ENCODE data around the gene PCDHA3.
"Not testable (repeated sequence)": the region's sequence is repeated elsewhere in the genome, so short reads cannot be mapped to it uniquely, and the experiment has no call there.

The PCDHA3 gene

GRCh38 chr5:140821375-140822280, 20.8 kb downstream of the PCDHA3 start, which contains the start of gene PCDHA5:
Gene PCDHA5, plus strand, starts transcription at chr5:140821613.
- Histone ChIP-seq H2AFZ (ENCODE audit: low read depth) (no peak within 1 kb of the TSS), H3K79me2 (ENCODE audit: insufficient read depth, low read depth) (no peaks in the 10 kb centered on the region), H3K27me3 (ENCODE audit: insufficient read depth, low read depth) (no peaks in the 10 kb centered on the region), H3K4me2 (no peak within 1 kb of the TSS), H3K27ac (no peak within 1 kb of the TSS), H3K4me3 (IDR thresholded peaks at IDR 0.05; ENCODE audit: insufficient read depth, low read depth, low read length) (no peak within 1 kb of the TSS), H3K4me1 (ENCODE audit: low read depth, poor library complexity, severe bottlenecking) (no peaks in the 10 kb centered on the region), H4K20me1 (ENCODE audit: insufficient read depth) (no peaks in the 10 kb centered on the region), H3K36me3 (ENCODE audit: insufficient read depth) (no peaks in the 10 kb centered on the region), H3K9ac (no peak within 1 kb of the TSS)
- TF ChIP-seq CTCF (conservative IDR thresholded peaks at IDR 0.05; ENCODE audit: low read depth, low read length) = no peak; the same call in 1 of the 2 replicates

- H3K27ac ChIP-seq = no peak overlapping the region
- no peaks in the 10 kb centered on the region for H4K20me1 ChIP-seq (ENCODE audit: insufficient read depth)
- H3K79me2 ChIP-seq (ENCODE audit: insufficient read depth, low read depth) = no peaks in the 10 kb centered on the region
- no peak overlapping the region for H3K9ac ChIP-seq
- no peak overlapping the region for H3K4me3 ChIP-seq (IDR thresholded peaks at IDR 0.05; ENCODE audit: insufficient read depth, low read depth, low read length)
- no peak overlapping the region for H3K4me2 ChIP-seq
- no peak overlapping the region for H2AFZ ChIP-seq (ENCODE audit: low read depth)
- no peaks in the 10 kb centered on the region for H3K36me3 ChIP-seq (ENCODE audit: insufficient read depth)
- no peaks in the 10 kb centered on the region for H3K4me1 ChIP-seq (ENCODE audit: low read depth, poor library complexity, severe bottlenecking)
- TF ChIP-seq CTCF (conservative IDR thresholded peaks at IDR 0.05; ENCODE audit: low read depth, low read length) = no peak
- no peaks in the 10 kb centered on the region for H3K27me3 ChIP-seq (ENCODE audit: insufficient read depth, low read depth)
Observed at GRCh38 chr5:140822281-140822629, 21.4 kb downstream of the PCDHA3 start.

- not testable (repeated sequence) for H3K27me3 ChIP-seq (ENCODE audit: insufficient read depth, low read depth); H3K9ac ChIP-seq; H3K4me3 ChIP-seq (IDR thresholded peaks at IDR 0.05; ENCODE audit: insufficient read depth, low read depth, low read length); H3K27ac ChIP-seq; H3K4me2 ChIP-seq; H3K36me3 ChIP-seq (ENCODE audit: insufficient read depth); H4K20me1 ChIP-seq (ENCODE audit: insufficient read depth); H3K4me1 ChIP-seq (ENCODE audit: low read depth, poor library complexity, severe bottlenecking); H3K79me2 ChIP-seq (ENCODE audit: insufficient read depth, low read depth); H2AFZ ChIP-seq (ENCODE audit: low read depth)
Observed at GRCh38 chr5:140822969-140823368, 22.1 kb downstream of the PCDHA3 start.

GRCh38 chr5:140823475-140823874, 22.6 kb downstream of the PCDHA3 start:
- Histone ChIP-seq H2AFZ (ENCODE audit: low read depth) (no peak overlapping the region), H3K79me2 (ENCODE audit: insufficient read depth, low read depth) (no peaks in the 10 kb centered on the region), H4K20me1 (ENCODE audit: insufficient read depth) (no peaks in the 10 kb centered on the region), H3K4me1 (ENCODE audit: low read depth, poor library complexity, severe bottlenecking) (no peaks in the 10 kb centered on the region), H3K27ac (no peak overlapping the region), H3K4me2 (no peak overlapping the region), H3K27me3 (ENCODE audit: insufficient read depth, low read depth) (no peaks in the 10 kb centered on the region), H3K4me3 (IDR thresholded peaks at IDR 0.05; ENCODE audit: insufficient read depth, low read depth, low read length) (no peak overlapping the region), H3K36me3 (ENCODE audit: insufficient read depth) (no peaks in the 10 kb centered on the region), H3K9ac (no peak overlapping the region)
- TF ChIP-seq CTCF (conservative IDR thresholded peaks at IDR 0.05; ENCODE audit: low read depth, low read length) = no peak

GRCh38 chr5:140827704-140828361, 27.0 kb downstream of the PCDHA3 start, which contains the start of gene PCDHA6:
Gene PCDHA6, plus strand, starts transcription at chr5:140827960. Its CDS starts 132 bp downstream, at chr5:140828092.
- no peak within 1 kb of the TSS for H3K4me2 ChIP-seq
- no peak for TF ChIP-seq CTCF (conservative IDR thresholded peaks at IDR 0.05; ENCODE audit: low read depth, low read length)
- H3K27ac ChIP-seq = no peak within 1 kb of the TSS
- H3K79me2 ChIP-seq (ENCODE audit: insufficient read depth, low read depth) = no peaks in the 10 kb centered on the region
- H4K20me1 ChIP-seq (ENCODE audit: insufficient read depth) = no peaks in the 10 kb centered on the region
- no peak within 1 kb of the TSS for H3K4me3 ChIP-seq (IDR thresholded peaks at IDR 0.05; ENCODE audit: insufficient read depth, low read depth, low read length)
- no peaks in the 10 kb centered on the region for H3K36me3 ChIP-seq (ENCODE audit: insufficient read depth)
- no peaks in the 10 kb centered on the region for H3K27me3 ChIP-seq (ENCODE audit: insufficient read depth, low read depth)
- no peaks in the 10 kb centered on the region for H3K4me1 ChIP-seq (ENCODE audit: low read depth, poor library complexity, severe bottlenecking)
- no peak within 1 kb of the TSS for H2AFZ ChIP-seq (ENCODE audit: low read depth)
- H3K9ac ChIP-seq = no peak within 1 kb of the TSS

All from KMS-11 (cell line).